AG04450 (cell line): Measurements from ENCODE around the gene FBXL4. TPM values are rescaled to one million over a fixed set of nuclear protein-coding genes. Genes with fewer than 3 reads are reported as not detected.
A peak's percentile ranks its signal among the peaks of the same experiment; 100 is the strongest.

Experiments
- CTCF ChIA-PET: fragments of 300-600, 350-600 bp; formaldehyde crosslinking; extraction: SDS; loops from one replicate; lab custom pipeline; 2022; ENCODE audit warnings: antibody characterized with exemption, inconsistent platforms; lab: Charles Lee
- POLR2A ChIA-PET: fragments of 350-600 bp; formaldehyde crosslinking; extraction: SDS; loops from one replicate; lab custom pipeline; 2021; ENCODE audit warnings: antibody characterized with exemption, inconsistent platforms; lab: Yijun Ruan, JAX
- DNase-seq: peaks from one replicate; pipeline ENCODE4 v3.0.0-alpha.2; 2011; ENCODE audit warnings: low read depth, low spot score
- H3K27ac ChIP-seq: one replicate; pipeline ENCODE4 v1.5.1; 2012; ENCODE audit warnings: low read depth, low read length, control low read depth
- H3K27me3 ChIP-seq: one replicate; pipeline ENCODE4 v1.6.0; 2012; ENCODE audit warnings: low read length; ENCODE audit not compliant: control insufficient read depth, insufficient read depth
- H3K4me3 ChIP-seq: 2 replicates; pipeline ENCODE4 v1.5.1; 2011; ENCODE audit warnings: mild to moderate bottlenecking, low read depth, low read length, control low read depth
- H3K9me3 ChIP-seq: 2 replicates; pipeline ENCODE4 v1.5.1; 2012; ENCODE audit warnings: low read length; ENCODE audit not compliant: control insufficient read depth, insufficient read depth
- CTCF ChIP-seq: IDR thresholded peaks from 2 replicates; pipeline ENCODE4 v1.5.1; 2011; ENCODE audit warnings: low read depth, low read length, control low read depth, inconsistent platforms
- polyA minus RNA-seq: library from RNA; depleted of rRNA, polyadenylated mRNA; stranded (reverse); fragments of >200 nt; gene quantifications from 2 replicates; pipeline ENCODE4 v1.2.3, GENCODE V29; 2011; rRNA and poly(A)+ RNA removed
- polyA plus RNA-seq: library from polyadenylated mRNA; depleted of rRNA; stranded (reverse); fragments of >200 nt; gene quantifications from 2 replicates; pipeline ENCODE4 v1.2.3, GENCODE V29; 2011; rRNA removed

FBXL4 gene
- polyA plus RNA-seq = 15.2 and 20.1 TPM in 2 replicates
- polyA minus RNA-seq = 12.6 and 24.2 TPM in 2 replicates

- H3K9me3 ChIP-seq = no peaks in the 10 kb centered on the region
- peak within 1 kb of the TSS; percentile 77 for H3K27ac ChIP-seq
- H3K4me3 ChIP-seq = peak within 1 kb of the TSS; percentile 84
- POLR2A ChIA-PET = interaction anchor here (1.4 to 2.0 kb wide), 3 partner anchors 10 to 65 kb away, joined by 3 to 5 read pairs (median 4); no protein-coding TSS in a partner anchor
- CTCF ChIA-PET = no interaction called here
- TF ChIP-seq CTCF = no peak
- no peaks in the 10 kb centered on the region for H3K27me3 ChIP-seq
- peak; percentile 34 for DNase-seq
These were observed at the start of gene FBXL4 for GRCh38 chr6:98947411-98948292. FBXL4 (minus strand) TSS chr6:98947946; CDS start chr6:98926988, 20,958 bp downstream.

GRCh38 chr6:98995116-98995515, 47.4 kb upstream of the FBXL4 start:
- no peaks in the 10 kb centered on the region for H3K9me3 ChIP-seq
- no peak for TF ChIP-seq CTCF
- DNase-seq = no peak
- no peaks in the 10 kb centered on the region for H3K27me3 ChIP-seq
- POLR2A ChIA-PET = no interaction called here
- H3K4me3 ChIP-seq = no peak overlapping the region
- CTCF ChIA-PET = no interaction called here
- H3K27ac ChIP-seq = no peak overlapping the region

GRCh38 chr6:98992535-98992934, 44.8 kb upstream of the FBXL4 start:
- CTCF ChIA-PET = no interaction called here
- POLR2A ChIA-PET = no interaction called here
- Histone ChIP-seq H3K27ac (no peak overlapping the region), H3K27me3 (peaks cover 2% of the 10 kb centered on the region), H3K4me3 (no peak overlapping the region), H3K9me3 (no peaks in the 10 kb centered on the region)
- DNase-seq = no peak
- TF ChIP-seq CTCF = no peak

GRCh38 chr6:98986071-98986615, 38.4 kb upstream of the FBXL4 start:
- H3K27me3 ChIP-seq = peaks cover 4% of the 10 kb centered on the region
- H3K4me3 ChIP-seq = no peak overlapping the region
- no peak for TF ChIP-seq CTCF
- no peak for DNase-seq
- ChIA-PET POLR2A (no interaction called here), CTCF (no interaction called here)
- H3K27ac ChIP-seq = no peak overlapping the region
- no peaks in the 10 kb centered on the region for H3K9me3 ChIP-seq

- no peak for DNase-seq
- CTCF ChIA-PET = no interaction called here
- POLR2A ChIA-PET = interaction anchor here (0.6 kb wide), 1 partner anchor 151 kb away, joined by 3 read pairs; the partner anchor contains the start of gene POU3F2
These were observed 37.6 kb upstream of the FBXL4 start for GRCh38 chr6:98985391-98985790.

More at GRCh38 chr6:98985391-98985790, 37.6 kb upstream of the FBXL4 start:
- no peak for TF ChIP-seq CTCF
- Histone ChIP-seq H3K27ac (no peak overlapping the region), H3K4me3 (no peak overlapping the region), H3K9me3 (no peaks in the 10 kb centered on the region), H3K27me3 (peaks cover 4% of the 10 kb centered on the region)
